WTC11 (cell line): ENCODE results near the gene MED12. TPM values are rescaled to one million over a fixed set of nuclear protein-coding genes. Genes with fewer than 3 reads are reported as not detected.

Experiments
- ATAC-seq: fragments of 200-7000 bp; cut with Tn5 transposase; 2 replicates; pipeline ENCODE4 v1.10.0; 2021; ENCODE audit warnings: mild to moderate bottlenecking, moderate library complexity
- CTCF ChIA-PET: fragments of 300-600 bp; sonication (Branson Sonifier 250); formaldehyde crosslinking; loops from one replicate; lab custom pipeline; 2021; ENCODE audit warnings: antibody characterized with exemption; lab: Charles Lee
- POLR2A ChIA-PET: fragments of 350-600 bp; sonication (Branson Sonifier 250); formaldehyde crosslinking; loops from one replicate; lab custom pipeline; 2021; ENCODE audit warnings: antibody characterized with exemption; lab: Charles Lee
- DNase-seq: peaks from one replicate; pipeline ENCODE4 v3.0.0; 2021; ENCODE audit warnings: low spot score
- H3K27ac Mint-ChIP-seq: 2 replicates; pipeline ENCODE4 v1.8.0; 2021; ENCODE audit warnings: mixed read lengths
- H3K27me3 Mint-ChIP-seq: 2 replicates; pipeline ENCODE4 v1.8.0; 2021; ENCODE audit warnings: low read depth, mild to moderate bottlenecking, moderate library complexity, mixed read lengths
- H3K36me3 Mint-ChIP-seq: 2 replicates; pipeline ENCODE4 v1.8.0; 2021; ENCODE audit warnings: mixed read lengths
- H3K4me1 Mint-ChIP-seq: 2 replicates; pipeline ENCODE4 v1.8.0; 2022; ENCODE audit warnings: mixed read lengths
- H3K4me3 Mint-ChIP-seq: 2 replicates; pipeline ENCODE4 v1.8.0; 2021; ENCODE audit warnings: mild to moderate bottlenecking, moderate library complexity, mixed read lengths
- H3K9me3 Mint-ChIP-seq: 2 replicates; pipeline ENCODE4 v1.8.0; 2021; ENCODE audit warnings: mixed read lengths
- AFF4 ChIP-seq: sonication (generic); formaldehyde crosslinking; IDR thresholded peaks from 2 replicates; pipeline ENCODE4 v1.8.1; 2023; ENCODE audit warnings: mild to moderate bottlenecking, missing genetic modification reagents, borderline replicate concordance
- ATF1 ChIP-seq: sonication (generic); formaldehyde crosslinking; IDR thresholded peaks from 2 replicates; pipeline ENCODE4 v1.8.1; 2023; ENCODE audit warnings: mild to moderate bottlenecking, moderate library complexity, missing genetic modification reagents
- ATF3 ChIP-seq: sonication (generic); formaldehyde crosslinking; conservative IDR thresholded peaks from 2 replicates; pipeline ENCODE4 v1.8.1; 2022; ENCODE audit warnings: mild to moderate bottlenecking, missing genetic modification reagents
- CREB1 ChIP-seq: sonication (generic); formaldehyde crosslinking; IDR thresholded peaks from 2 replicates; pipeline ENCODE4 v1.8.0; 2023; ENCODE audit warnings: mild to moderate bottlenecking, missing genetic modification reagents
- EMX1 ChIP-seq: fragments of 250-450 bp; sonication (Bioruptor Pico); IDR thresholded peaks from 2 replicates; pipeline ENCODE4 v1.8.0; 2021; ENCODE audit warnings: mild to moderate bottlenecking
- ETV6 ChIP-seq: sonication (generic); formaldehyde crosslinking; IDR thresholded peaks from 2 replicates; pipeline ENCODE4 v1.8.1; 2022; ENCODE audit warnings: mild to moderate bottlenecking, missing genetic modification reagents
- FOXP1 ChIP-seq: sonication (generic); formaldehyde crosslinking; IDR thresholded peaks from 2 replicates; pipeline ENCODE4 v1.8.0; 2022; ENCODE audit warnings: missing genetic modification reagents, mild to moderate bottlenecking, moderate library complexity, borderline replicate concordance
- GTF2I ChIP-seq: fragments of 250-450 bp; sonication (Bioruptor Pico); conservative IDR thresholded peaks from 2 replicates; pipeline ENCODE4 v1.4.0; 2021; ENCODE audit warnings: mild to moderate bottlenecking
- HMGA2 ChIP-seq: fragments of 250-450 bp; sonication (Bioruptor Pico); IDR thresholded peaks from 2 replicates; pipeline ENCODE4 v1.4.0; 2021; ENCODE audit warnings: mild to moderate bottlenecking, moderate library complexity
- JAZF1 ChIP-seq: fragments of 250-450 bp; sonication (Bioruptor Pico); IDR thresholded peaks from 2 replicates; pipeline ENCODE4 v1.9.0; 2021; ENCODE audit warnings: moderate library complexity, mild to moderate bottlenecking, inconsistent platforms
- JUN ChIP-seq: sonication (generic); formaldehyde crosslinking; IDR thresholded peaks from 2 replicates; pipeline ENCODE4 v1.8.0; 2023; ENCODE audit warnings: mild to moderate bottlenecking, missing genetic modification reagents
- MXD4 ChIP-seq: fragments of 250-450 bp; sonication (Bioruptor Pico); IDR thresholded peaks from 2 replicates; pipeline ENCODE4 v1.8.0; 2021; ENCODE audit warnings: mild to moderate bottlenecking, moderate library complexity, borderline replicate concordance
- NFATC4 ChIP-seq: fragments of 250-450 bp; sonication (Bioruptor Pico); IDR thresholded peaks from 2 replicates; pipeline ENCODE4 v1.9.0; 2021; ENCODE audit warnings: mild to moderate bottlenecking
- NR3C1 ChIP-seq: sonication (generic); formaldehyde crosslinking; conservative IDR thresholded peaks from 2 replicates; pipeline ENCODE4 v1.8.1; 2023; ENCODE audit warnings: low read depth, mild to moderate bottlenecking, missing genetic modification reagents
- RORB ChIP-seq: fragments of 250-450 bp; sonication (Bioruptor Pico); IDR thresholded peaks from 2 replicates; pipeline ENCODE4 v1.9.0; 2021; ENCODE audit warnings: mild to moderate bottlenecking
- SP1 ChIP-seq: sonication (generic); formaldehyde crosslinking; conservative IDR thresholded peaks from 2 replicates; pipeline ENCODE4 v1.8.1; 2022; ENCODE audit warnings: missing genetic modification reagents
- ZBTB21 ChIP-seq: sonication (generic); formaldehyde crosslinking; IDR thresholded peaks from 2 replicates; pipeline ENCODE4 v1.8.1; 2023; ENCODE audit warnings: mild to moderate bottlenecking, missing genetic modification reagents, borderline replicate concordance
- ZNF219 ChIP-seq: sonication (generic); formaldehyde crosslinking; IDR thresholded peaks from 2 replicates; pipeline ENCODE4 v1.8.0; 2023; ENCODE audit warnings: missing genetic modification reagents, mild to moderate bottlenecking, borderline replicate concordance
- ZNF396 ChIP-seq: fragments of 250-450 bp; sonication (Bioruptor Pico); IDR thresholded peaks from 2 replicates; pipeline ENCODE4 v1.8.0; 2021; ENCODE audit warnings: mild to moderate bottlenecking, moderate library complexity, borderline replicate concordance
- ZNF416 ChIP-seq: fragments of 250-450 bp; sonication (Bioruptor Pico); IDR thresholded peaks from 2 replicates; pipeline ENCODE4 v1.9.0; 2021; ENCODE audit warnings: mild to moderate bottlenecking, inconsistent platforms
- ZNF423 ChIP-seq: fragments of 250-450 bp; sonication (Bioruptor Pico); IDR thresholded peaks from 2 replicates; pipeline ENCODE4 v2.1.2; 2022; ENCODE audit warnings: mild to moderate bottlenecking, moderate library complexity
- total RNA-seq: library from RNA; stranded (reverse); gene quantifications from 3 replicates; pipeline ENCODE4 v1.2.3, GENCODE V29; 2021
- TF ChIP-seq, protein P1 (sequence below): sonication (generic); formaldehyde crosslinking; IDR thresholded peaks from 2 replicates; pipeline ENCODE4 v1.8.1; 2023; ENCODE audit warnings: mild to moderate bottlenecking, moderate library complexity, missing genetic modification reagents
- TF ChIP-seq, protein P2 (sequence below): sonication (generic); formaldehyde crosslinking; conservative IDR thresholded peaks from 2 replicates; pipeline ENCODE4 v1.8.1; 2023; ENCODE audit warnings: mild to moderate bottlenecking, low read depth, missing genetic modification reagents, moderate library complexity
- TF ChIP-seq, protein P3 (sequence below): sonication (generic); formaldehyde crosslinking; IDR thresholded peaks from 2 replicates; pipeline ENCODE4 v1.8.1; 2023; ENCODE audit warnings: mild to moderate bottlenecking, missing genetic modification reagents

MED12 gene
- total RNA-seq, 1 experiment from 2014 or later: 35.6 TPM

GRCh38 chrX:71111921-71112431 is 6.4 kb upstream of the MED12 start:
- Mint-ChIP-seq H3K36me3 (no peaks in the 10 kb centered on the region), H3K4me1 (peaks cover 20% of the 10 kb centered on the region), H3K4me3 (no peak overlapping the region), H3K9me3 (no peaks in the 10 kb centered on the region), H3K27ac (no peak overlapping the region), H3K27me3 (peaks cover 70% of the 10 kb centered on the region)
- CTCF ChIA-PET: interaction anchor here (1.1 kb wide), 1 partner anchor 9 kb away, joined by 4 read pairs; no protein-coding TSS in a partner anchor
- TF ChIP-seq, protein P1, sequence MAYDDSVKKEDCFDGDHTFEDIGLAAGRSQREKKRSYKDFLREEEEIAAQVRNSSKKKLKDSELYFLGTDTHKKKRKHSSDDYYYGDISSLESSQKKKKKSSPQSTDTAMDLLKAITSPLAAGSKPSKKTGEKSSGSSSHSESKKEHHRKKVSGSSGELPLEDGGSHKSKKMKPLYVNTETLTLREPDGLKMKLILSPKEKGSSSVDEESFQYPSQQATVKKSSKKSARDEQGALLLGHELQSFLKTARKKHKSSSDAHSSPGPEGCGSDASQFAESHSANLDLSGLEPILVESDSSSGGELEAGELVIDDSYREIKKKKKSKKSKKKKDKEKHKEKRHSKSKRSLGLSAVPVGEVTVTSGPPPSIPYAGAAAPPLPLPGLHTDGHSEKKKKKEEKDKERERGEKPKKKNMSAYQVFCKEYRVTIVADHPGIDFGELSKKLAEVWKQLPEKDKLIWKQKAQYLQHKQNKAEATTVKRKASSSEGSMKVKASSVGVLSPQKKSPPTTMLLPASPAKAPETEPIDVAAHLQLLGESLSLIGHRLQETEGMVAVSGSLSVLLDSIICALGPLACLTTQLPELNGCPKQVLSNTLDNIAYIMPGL (CRISPR knock-in tag): no peak
- no peak for ATAC-seq
- DNase-seq: no peak
- POLR2A ChIA-PET: no interaction called here

DNA sequence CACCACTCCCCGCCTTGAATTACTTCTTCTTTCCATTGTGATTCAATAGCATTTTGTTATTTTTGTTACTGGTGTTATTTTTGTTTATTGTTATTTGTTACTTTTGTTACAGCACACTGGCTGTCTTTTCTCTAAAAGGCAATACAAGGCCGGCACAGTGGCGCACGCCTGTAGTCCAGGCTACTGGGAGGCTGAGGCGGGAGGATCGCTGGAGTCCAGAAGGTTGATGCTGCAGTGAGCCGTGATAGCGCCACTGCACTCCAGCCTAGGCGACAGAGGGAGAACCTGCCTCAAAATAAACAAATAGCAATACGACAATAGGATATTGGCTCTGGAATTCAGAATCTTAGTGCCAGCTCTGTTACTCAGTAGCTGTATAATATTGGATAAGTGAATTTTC is 1.0 kb upstream of the MED12 start:
- DNase-seq (no peak), ATAC-seq (no peak)
- Mint-ChIP-seq H3K4me3 (peak overlapping the region; percentile 29; the same call in 1 of the 2 replicates), H3K9me3 (no peaks in the 10 kb centered on the region), H3K27me3 (peaks cover 42% of the 10 kb centered on the region), H3K36me3 (peaks cover 13% of the 10 kb centered on the region), H3K4me1 (0 out of 2 replicates have a peak, but pooled peaks cover 2% of the 10 kb centered on the region), H3K27ac (no peak overlapping the region)
- CTCF ChIA-PET: no interaction called here
- no peak for TF ChIP-seq ATF3
- TF ChIP-seq ZNF396 (CRISPR knock-in tag): no peak
- TF ChIP-seq ZBTB21 (CRISPR knock-in tag): no peak
- TF ChIP-seq ATF1 (CRISPR knock-in tag): no peak
- TF ChIP-seq CREB1 (CRISPR knock-in tag): no peak
- TF ChIP-seq NFATC4 (CRISPR knock-in tag): no peak
- TF ChIP-seq ZNF423: no peak
- no peak for TF ChIP-seq RORB (CRISPR knock-in tag)
- TF ChIP-seq HMGA2 (CRISPR knock-in tag): no peak
- no peak for TF ChIP-seq JUN (CRISPR knock-in tag)
- no peak for TF ChIP-seq SP1 (CRISPR knock-in tag)
- TF ChIP-seq, protein P2, sequence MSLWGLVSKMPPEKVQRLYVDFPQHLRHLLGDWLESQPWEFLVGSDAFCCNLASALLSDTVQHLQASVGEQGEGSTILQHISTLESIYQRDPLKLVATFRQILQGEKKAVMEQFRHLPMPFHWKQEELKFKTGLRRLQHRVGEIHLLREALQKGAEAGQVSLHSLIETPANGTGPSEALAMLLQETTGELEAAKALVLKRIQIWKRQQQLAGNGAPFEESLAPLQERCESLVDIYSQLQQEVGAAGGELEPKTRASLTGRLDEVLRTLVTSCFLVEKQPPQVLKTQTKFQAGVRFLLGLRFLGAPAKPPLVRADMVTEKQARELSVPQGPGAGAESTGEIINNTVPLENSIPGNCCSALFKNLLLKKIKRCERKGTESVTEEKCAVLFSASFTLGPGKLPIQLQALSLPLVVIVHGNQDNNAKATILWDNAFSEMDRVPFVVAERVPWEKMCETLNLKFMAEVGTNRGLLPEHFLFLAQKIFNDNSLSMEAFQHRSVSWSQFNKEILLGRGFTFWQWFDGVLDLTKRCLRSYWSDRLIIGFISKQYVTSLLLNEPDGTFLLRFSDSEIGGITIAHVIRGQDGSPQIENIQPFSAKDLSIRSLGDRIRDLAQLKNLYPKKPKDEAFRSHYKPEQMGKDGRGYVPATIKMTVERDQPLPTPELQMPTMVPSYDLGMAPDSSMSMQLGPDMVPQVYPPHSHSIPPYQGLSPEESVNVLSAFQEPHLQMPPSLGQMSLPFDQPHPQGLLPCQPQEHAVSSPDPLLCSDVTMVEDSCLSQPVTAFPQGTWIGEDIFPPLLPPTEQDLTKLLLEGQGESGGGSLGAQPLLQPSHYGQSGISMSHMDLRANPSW: no peak
- TF ChIP-seq ZNF416 (CRISPR knock-in tag): no peak
- no peak for TF ChIP-seq MXD4
- no peak for TF ChIP-seq ZNF219
- TF ChIP-seq JAZF1 (CRISPR knock-in tag): no peak
- POLR2A ChIA-PET: interaction anchor here (1.5 to 1.7 kb wide), 2 partner anchors 17 to 27 kb away, joined by 4 read pairs; no protein-coding TSS in a partner anchor

GRCh38 chrX:71118985-71119535 is 664 bp downstream of the MED12 start:
- DNase-seq (no peak), ATAC-seq (no peak)
- Mint-ChIP-seq H3K9me3 (no peaks in the 10 kb centered on the region), H3K36me3 (peaks cover 27% of the 10 kb centered on the region), H3K27me3 (peaks cover 28% of the 10 kb centered on the region), H3K4me1 (0 out of 2 replicates have a peak, but pooled peaks cover 2% of the 10 kb centered on the region), H3K27ac (no peak overlapping the region), H3K4me3 (peak overlapping the region; percentile 74)
- POLR2A ChIA-PET: interaction anchor here (0.6 to 1.7 kb wide), 8 partner anchors 16 to 247 kb away, joined by 3 to 7 read pairs (median 4); partner anchors contain the start of genes NONO and TAF1
- CTCF ChIA-PET: interaction anchor here (0.7 to 1.7 kb wide), 7 partner anchors 10 to 148 kb away, joined by 3 to 9 read pairs (median 5); no protein-coding TSS in a partner anchor
- no peak for TF ChIP-seq EMX1 (CRISPR knock-in tag)
- TF ChIP-seq FOXP1 (CRISPR knock-in tag): no peak
- no peak for TF ChIP-seq AFF4
- no peak for TF ChIP-seq ETV6 (CRISPR knock-in tag)
- no peak for TF ChIP-seq NR3C1 (CRISPR knock-in tag)
- no peak for TF ChIP-seq GTF2I
- TF ChIP-seq, protein P3, sequence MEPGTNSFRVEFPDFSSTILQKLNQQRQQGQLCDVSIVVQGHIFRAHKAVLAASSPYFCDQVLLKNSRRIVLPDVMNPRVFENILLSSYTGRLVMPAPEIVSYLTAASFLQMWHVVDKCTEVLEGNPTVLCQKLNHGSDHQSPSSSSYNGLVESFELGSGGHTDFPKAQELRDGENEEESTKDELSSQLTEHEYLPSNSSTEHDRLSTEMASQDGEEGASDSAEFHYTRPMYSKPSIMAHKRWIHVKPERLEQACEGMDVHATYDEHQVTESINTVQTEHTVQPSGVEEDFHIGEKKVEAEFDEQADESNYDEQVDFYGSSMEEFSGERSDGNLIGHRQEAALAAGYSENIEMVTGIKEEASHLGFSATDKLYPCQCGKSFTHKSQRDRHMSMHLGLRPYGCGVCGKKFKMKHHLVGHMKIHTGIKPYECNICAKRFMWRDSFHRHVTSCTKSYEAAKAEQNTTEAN (CRISPR knock-in tag): no peak
- TF ChIP-seq ZNF416 (CRISPR knock-in tag): no peak
- no peak for TF ChIP-seq ZNF396 (CRISPR knock-in tag)
